Measurements from ENCODE around the gene CHAD. TPM values are rescaled to one million over a fixed set of nuclear protein-coding genes. Genes with fewer than 3 reads are reported as not detected.

CHAD gene
- total RNA-seq, 1 experiment from 2014 or later: 0.57 TPM

DNA sequence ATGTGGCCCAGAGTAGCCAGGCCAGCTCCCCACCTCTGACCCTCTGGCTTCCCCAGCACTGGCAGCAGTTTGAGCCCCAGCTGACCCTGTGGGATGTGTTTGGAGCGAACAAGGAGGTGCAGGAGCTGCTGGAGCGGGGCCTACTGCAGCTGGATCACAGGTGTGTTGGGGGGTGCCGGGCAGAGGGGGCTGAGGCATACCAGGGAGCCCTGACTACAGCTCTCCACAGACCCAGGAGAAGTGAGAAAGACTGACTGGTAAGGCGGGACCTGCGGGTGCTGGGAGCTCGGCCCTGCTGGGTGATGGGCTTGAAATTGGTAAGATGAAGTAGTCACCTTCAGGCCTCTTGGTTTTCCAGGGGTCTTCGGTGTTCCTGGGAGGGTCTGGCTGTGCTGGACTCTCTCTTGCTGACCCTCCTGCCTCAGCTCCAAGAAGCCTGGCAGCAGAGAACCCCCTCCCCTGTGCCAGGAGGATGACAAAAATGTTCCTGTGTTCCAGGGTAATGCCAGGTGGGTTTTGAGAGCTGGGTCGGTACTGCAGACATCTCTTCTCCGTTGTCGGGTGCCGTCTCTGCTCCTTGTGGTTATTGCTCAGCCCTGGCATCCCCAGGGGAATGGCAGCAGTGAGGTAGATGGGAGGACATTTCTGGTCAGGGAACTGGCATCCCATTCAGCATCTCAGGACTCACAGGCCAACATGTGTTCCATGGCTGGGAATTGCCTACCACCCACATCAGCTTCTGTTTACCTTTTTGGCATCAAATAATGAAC, 15.9 kb upstream of the CHAD start:
- H2AFZ ChIP-seq (ENCODE audit: low read length): no peak overlapping the region
- no peak overlapping the region for H2BK12ac ChIP-seq (ENCODE audit: insufficient read length, low read depth, low read length)
- TF ChIP-seq, protein P1, sequence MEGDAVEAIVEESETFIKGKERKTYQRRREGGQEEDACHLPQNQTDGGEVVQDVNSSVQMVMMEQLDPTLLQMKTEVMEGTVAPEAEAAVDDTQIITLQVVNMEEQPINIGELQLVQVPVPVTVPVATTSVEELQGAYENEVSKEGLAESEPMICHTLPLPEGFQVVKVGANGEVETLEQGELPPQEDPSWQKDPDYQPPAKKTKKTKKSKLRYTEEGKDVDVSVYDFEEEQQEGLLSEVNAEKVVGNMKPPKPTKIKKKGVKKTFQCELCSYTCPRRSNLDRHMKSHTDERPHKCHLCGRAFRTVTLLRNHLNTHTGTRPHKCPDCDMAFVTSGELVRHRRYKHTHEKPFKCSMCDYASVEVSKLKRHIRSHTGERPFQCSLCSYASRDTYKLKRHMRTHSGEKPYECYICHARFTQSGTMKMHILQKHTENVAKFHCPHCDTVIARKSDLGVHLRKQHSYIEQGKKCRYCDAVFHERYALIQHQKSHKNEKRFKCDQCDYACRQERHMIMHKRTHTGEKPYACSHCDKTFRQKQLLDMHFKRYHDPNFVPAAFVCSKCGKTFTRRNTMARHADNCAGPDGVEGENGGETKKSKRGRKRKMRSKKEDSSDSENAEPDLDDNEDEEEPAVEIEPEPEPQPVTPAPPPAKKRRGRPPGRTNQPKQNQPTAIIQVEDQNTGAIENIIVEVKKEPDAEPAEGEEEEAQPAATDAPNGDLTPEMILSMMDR (conservative IDR thresholded peaks at IDR 0.05): no peak
- no peak overlapping the region for H3K4me3 Mint-ChIP-seq
- H3K9ac ChIP-seq (ENCODE audit: extremely low read depth, insufficient read length, low read length): no peak overlapping the region
- H3K36me3 Mint-ChIP-seq (ENCODE audit: insufficient read depth in 1 of 3, low read depth in 3 of 3): peaks cover 2 to 36% (median 36%) of the 10 kb centered on the region in 3 experiments
- H3K56ac ChIP-seq (ENCODE audit: insufficient read length, low read depth, low read length): no peak overlapping the region
- no CpG with 5 or more reads among the region's 11 CpGs for WGBS (ENCODE audit: extremely low coverage, insufficient read length, low lambda C conversion rate)
- H2BK5ac ChIP-seq (ENCODE audit: insufficient read length, low read length): no peak overlapping the region
- H3K4me1 ChIP-seq (ENCODE audit: insufficient read depth, low read length): no peaks in the 10 kb centered on the region
- no peak overlapping the region for H3K14ac ChIP-seq (ENCODE audit: insufficient read depth, low read length)
- no peak overlapping the region for H2BK120ac ChIP-seq (ENCODE audit: low read depth, low read length, poor library complexity, severe bottlenecking)
- no peak overlapping the region; a peak in 1 of 7 replicates for H3K27ac Mint-ChIP-seq
- no peaks in the 10 kb centered on the region for H4K20me1 ChIP-seq (ENCODE audit: control insufficient read depth, insufficient read depth, insufficient read length)
- H2AK5ac ChIP-seq (ENCODE audit: insufficient read length, low read length): no peak overlapping the region
- no peak overlapping the region for H3K4me2 ChIP-seq (ENCODE audit: insufficient read depth, insufficient read length, low read length)
- no peaks in the 10 kb centered on the region for H3K79me1 ChIP-seq (ENCODE audit: insufficient read depth, low read depth, low read length, poor library complexity, severe bottlenecking)
- no peaks in the 10 kb centered on the region for H3K9me3 Mint-ChIP-seq
- H3K4me1 Mint-ChIP-seq: peaks cover 13% of the 10 kb centered on the region in 2 experiments
- no peaks in the 10 kb centered on the region for H3K9me3 ChIP-seq (ENCODE audit: control insufficient read depth, low read depth, low read length)
- no peaks in the 10 kb centered on the region for H3K79me2 ChIP-seq (ENCODE audit: insufficient read depth, low read length)
- H3K27me3 ChIP-seq (ENCODE audit: insufficient read depth, low read length): no peaks in the 10 kb centered on the region
- no peak overlapping the region for H3K23ac ChIP-seq (ENCODE audit: insufficient read length, low read depth, low read length)
- H3K27me3 Mint-ChIP-seq (ENCODE audit: low read depth): peaks cover 3% of the 10 kb centered on the region
- H2BK20ac ChIP-seq (ENCODE audit: low read depth, low read length, poor library complexity, severe bottlenecking): no peak overlapping the region
- no peak overlapping the region for H2BK15ac ChIP-seq (ENCODE audit: low read depth, low read length)
- no peak overlapping the region for H3T11ph ChIP-seq (ENCODE audit: low read length)
- DNase-seq: no peak
- no peak overlapping the region for H4K91ac ChIP-seq (ENCODE audit: insufficient read length, low read depth, low read length)
- H4K5ac ChIP-seq (ENCODE audit: insufficient read length, low read depth, low read length): no peak overlapping the region
- H3K23me2 ChIP-seq (ENCODE audit: insufficient read length, low read depth, low read length, poor library complexity, severe bottlenecking): no peaks in the 10 kb centered on the region
- no peak overlapping the region for H3K18ac ChIP-seq (ENCODE audit: insufficient read length, low read depth, low read length)
- H3K27ac ChIP-seq (ENCODE audit: insufficient read length, low read depth, low read length): no peak overlapping the region
- H3K4ac ChIP-seq (ENCODE audit: low read depth, low read length): no peak overlapping the region
- no peak overlapping the region for H4K8ac ChIP-seq (replicated peaks; ENCODE audit: insufficient read length, low read depth, low read length)

Measured in H9 (cell line).